NCI-H2171 treated with DMSO at 0.1 percent for 48 hours (cell line): ENCODE measurements around the gene DYRK1A.
"Not testable (repeated sequence)": the region's sequence is repeated elsewhere in the genome, so short reads cannot be mapped to it uniquely, and the experiment has no call there.

Experiments
- DNase-seq: peaks from one replicate; lab custom pipeline; 2025; lab: John Stamatoyannopoulos, UW

The DYRK1A gene

GRCh38 chr21:37366482-37367316 is at the start of gene DYRK1A:
DYRK1A (plus strand) TSS chr21:37366773; CDS start chr21:37420375, 53,602 bp downstream.
- peak; percentile 98 for DNase-seq

GRCh38 chr21:37319551-37319950 is 47.0 kb upstream of the DYRK1A start:
- DNase-seq, result no peak

- DNase-seq, result no peak
These were observed 44.5 kb upstream of the DYRK1A start for GRCh38 chr21:37322084-37322483.

- DNase-seq, result no peak
These were observed 42.0 kb upstream of the DYRK1A start for GRCh38 chr21:37324558-37324957.

- DNase-seq, result not testable (repeated sequence)
These were observed 38.4 kb upstream of the DYRK1A start for GRCh38 chr21:37328147-37328546.

GRCh38 chr21:37331411-37331810 is 35.2 kb upstream of the DYRK1A start:
- no peak for DNase-seq

- DNase-seq, result no peak
These were observed 31.5 kb upstream of the DYRK1A start for GRCh38 chr21:37335053-37335452.

GRCh38 chr21:37337179-37337578 is 29.4 kb upstream of the DYRK1A start:
- DNase-seq, result no peak

GRCh38 chr21:37337831-37338230 is 28.7 kb upstream of the DYRK1A start:
- no peak for DNase-seq

- DNase-seq, result peak; percentile 53
These were observed 27.7 kb upstream of the DYRK1A start for GRCh38 chr21:37338671-37339551.

GRCh38 chr21:37339552-37339939 is 27.0 kb upstream of the DYRK1A start:
- DNase-seq, result no peak

- no peak for DNase-seq
These were observed 25.2 kb upstream of the DYRK1A start for GRCh38 chr21:37341254-37341960.

GRCh38 chr21:37342046-37342632 is 24.4 kb upstream of the DYRK1A start:
- DNase-seq, result no peak

GRCh38 chr21:37346841-37347430 is 19.6 kb upstream of the DYRK1A start:
- peak; percentile 16 for DNase-seq

GRCh38 chr21:37348664-37349063 is 17.9 kb upstream of the DYRK1A start:
- DNase-seq, result no peak

GRCh38 chr21:37350472-37350871 is 16.1 kb upstream of the DYRK1A start:
- no peak for DNase-seq

- no peak for DNase-seq
These were observed 9.9 kb upstream of the DYRK1A start for GRCh38 chr21:37356706-37357105.

- no peak for DNase-seq
These were observed 8.9 kb upstream of the DYRK1A start for GRCh38 chr21:37357691-37358090.

- no peak for DNase-seq
These were observed 8.2 kb upstream of the DYRK1A start for GRCh38 chr21:37358397-37358796.

- no peak for DNase-seq
These were observed 2.6 kb upstream of the DYRK1A start for GRCh38 chr21:37363936-37364335.

GRCh38 chr21:37364722-37365121 is 1.9 kb upstream of the DYRK1A start:
- no peak for DNase-seq
